Liver (tissue), 3 donors: Measurements from ENCODE around the gene RSPO4.

Experiments
- FOXA1 ChIP-seq: IDR thresholded peaks from 2 replicates; pipeline ENCODE4 v1.6.1; 2016; ENCODE audit warnings: antibody characterized with exemption
- JUND ChIP-seq, 2 donors: IDR thresholded peaks; 2 replicates each; pipeline ENCODE4 v1.6.1; 2016; ENCODE audit warnings: antibody characterized with exemption in 2 of 2
- RAD21 ChIP-seq, 2 donors: IDR thresholded peaks; 2 replicates each; pipeline ENCODE4 v1.6.1; 2016; ENCODE audit warnings: antibody characterized with exemption in 2 of 2, mild to moderate bottlenecking in 2 of 2
- RXRA ChIP-seq, 2 donors: IDR thresholded peaks; 2 replicates each; pipeline ENCODE4 v1.6.1; 2017 to 2018; ENCODE audit warnings: antibody characterized with exemption in 2 of 2, mild to moderate bottlenecking in 1 of 2
- YY1 ChIP-seq: IDR thresholded peaks from 2 replicates; pipeline ENCODE4 v1.6.1; 2016; ENCODE audit warnings: antibody characterized with exemption, mild to moderate bottlenecking
- TF ChIP-seq, protein P1 (sequence below): fragments of 150-350 bp; IDR thresholded peaks from 2 replicates; pipeline ENCODE4 v1.5.1; 2017; ENCODE audit warnings: improper control_type of control experiment, low read depth, low read length; ENCODE audit not compliant: missing input control
- donor health status: healthy.
- donor health status: healthy.

- no peak for TF ChIP-seq RAD21 (IDR thresholded peaks at IDR 0.05)
- TF ChIP-seq FOXA1: no peak
- TF ChIP-seq, protein P1, sequence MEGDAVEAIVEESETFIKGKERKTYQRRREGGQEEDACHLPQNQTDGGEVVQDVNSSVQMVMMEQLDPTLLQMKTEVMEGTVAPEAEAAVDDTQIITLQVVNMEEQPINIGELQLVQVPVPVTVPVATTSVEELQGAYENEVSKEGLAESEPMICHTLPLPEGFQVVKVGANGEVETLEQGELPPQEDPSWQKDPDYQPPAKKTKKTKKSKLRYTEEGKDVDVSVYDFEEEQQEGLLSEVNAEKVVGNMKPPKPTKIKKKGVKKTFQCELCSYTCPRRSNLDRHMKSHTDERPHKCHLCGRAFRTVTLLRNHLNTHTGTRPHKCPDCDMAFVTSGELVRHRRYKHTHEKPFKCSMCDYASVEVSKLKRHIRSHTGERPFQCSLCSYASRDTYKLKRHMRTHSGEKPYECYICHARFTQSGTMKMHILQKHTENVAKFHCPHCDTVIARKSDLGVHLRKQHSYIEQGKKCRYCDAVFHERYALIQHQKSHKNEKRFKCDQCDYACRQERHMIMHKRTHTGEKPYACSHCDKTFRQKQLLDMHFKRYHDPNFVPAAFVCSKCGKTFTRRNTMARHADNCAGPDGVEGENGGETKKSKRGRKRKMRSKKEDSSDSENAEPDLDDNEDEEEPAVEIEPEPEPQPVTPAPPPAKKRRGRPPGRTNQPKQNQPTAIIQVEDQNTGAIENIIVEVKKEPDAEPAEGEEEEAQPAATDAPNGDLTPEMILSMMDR: no peak
- TF ChIP-seq JUND (IDR thresholded peaks at IDR 0.05): no peak
- TF ChIP-seq RXRA (IDR thresholded peaks at IDR 0.05): no peak
- no peak for TF ChIP-seq YY1
Measured at GRCh38 chr20:916125-916799, 85.8 kb downstream of the RSPO4 start, which contains the start of gene ANGPT4.
